Fibroblast of the aortic adventitia (primary cell): ENCODE measurements around the gene SLC4A1. TPM values are rescaled to one million over a fixed set of nuclear protein-coding genes. Genes with fewer than 3 reads are reported as not detected.

Experiments
- DNase-seq: peaks from one replicate; pipeline ENCODE4 v3.0.0-alpha.2; 2010; ENCODE audit warnings: low read depth
- H3K4me3 ChIP-seq: 2 replicates; pipeline ENCODE4 v1.5.1; 2011; ENCODE audit warnings: low read depth, mild to moderate bottlenecking, control low read depth, low read length, moderate library complexity
- CTCF ChIP-seq: IDR thresholded peaks from 2 replicates; pipeline ENCODE4 v1.5.1; 2011; ENCODE audit warnings: mild to moderate bottlenecking, low read length, control low read depth, inconsistent platforms; ENCODE audit not compliant: insufficient read depth
- total RNA-seq: library from RNA; depleted of rRNA; stranded (reverse); fragments of >200 nt; gene quantifications from 2 replicates; pipeline ENCODE4 v1.2.3, GENCODE V29; 2012; ENCODE audit warnings: low replicate concordance

SLC4A1 gene
- total RNA-seq, 1 donor = not detected

GRCh38 chr17:44284024-44284400 lies 16.1 kb upstream of the SLC4A1 start:
- H3K4me3 ChIP-seq = no peak overlapping the region
- TF ChIP-seq CTCF = no peak
- DNase-seq = no peak

- TF ChIP-seq CTCF = no peak
- DNase-seq = no peak
- H3K4me3 ChIP-seq = no peak overlapping the region
These were observed 15.5 kb upstream of the SLC4A1 start for GRCh38 chr17:44283344-44284023.

- no peak for TF ChIP-seq CTCF
- no peak for DNase-seq
- H3K4me3 ChIP-seq = no peak overlapping the region
These were observed 14.3 kb upstream of the SLC4A1 start for GRCh38 chr17:44282264-44282663.

GRCh38 chr17:44281570-44281969 lies 13.6 kb upstream of the SLC4A1 start:
- DNase-seq = no peak
- no peak overlapping the region for H3K4me3 ChIP-seq
- no peak for TF ChIP-seq CTCF

GRCh38 chr17:44280392-44280937 lies 12.5 kb upstream of the SLC4A1 start:
- TF ChIP-seq CTCF = no peak
- no peak overlapping the region for H3K4me3 ChIP-seq
- DNase-seq = no peak

- DNase-seq = peak; percentile 79
- no peak for TF ChIP-seq CTCF
- no peak overlapping the region for H3K4me3 ChIP-seq
These were observed 11.9 kb upstream of the SLC4A1 start for GRCh38 chr17:44279666-44280391.
